K562 (cell line): ENCODE data around the gene CEBPA. TPM values are rescaled to one million over a fixed set of nuclear protein-coding genes. Genes with fewer than 3 reads are reported as not detected.

ENCODE experiments used
- ATAC-seq: fragments of 200-7000 bp; cut with Tn5 transposase; 3 replicates; pipeline ENCODE4 v1.9.1; 2020; ENCODE audit warnings: moderate library complexity
- BruUV-seq: library from RNA; stranded (reverse); fragments of 400-500 nt; replicated peaks from 2 replicates; lab custom pipeline; 2021; lab: Mats Ljungman, UMichigan
- CTCF ChIA-PET: fragments of 300-600 bp; formaldehyde crosslinking; extraction: SDS; loops from one replicate; lab custom pipeline; 2021; ENCODE audit warnings: low intra/inter-chr PET ratio; lab: Yijun Ruan, JAX
- POLR2A ChIA-PET: fragments of 300-600, 350-650 bp; sonication (Branson Sonifier 250); formaldehyde crosslinking; extraction: SDS; loops from one replicate; lab custom pipeline; 2021; ENCODE audit warnings: antibody characterized with exemption, inconsistent platforms; lab: Yijun Ruan, JAX
- DNase-seq, 4 experiments: peaks; one replicate each; pipeline versions ENCODE4 v3.0.0 to v3.0.0-alpha.2; 2011 to 2018; ENCODE audit warnings: low spot score in 3 of 4, mixed read lengths in 3 of 4; ENCODE audit errors: extremely low read depth in 1 of 4
- FAIRE-seq: peaks from 2 replicates; lab custom pipeline; 2011; peaks lifted over from hg19 to GRCh38; lab: Jason Lieb, UNC
- H2AFZ ChIP-seq: 2 replicates; pipeline ENCODE4 v1.6.0; 2011; ENCODE audit warnings: low read depth, low read length, control low read depth, inconsistent platforms
- H3K27ac ChIP-seq: fragments of 200-600 bp; 3 replicates; pipeline ENCODE4 v1.8.0; 2011; ENCODE audit warnings: low read depth, mild to moderate bottlenecking, control low read depth, inconsistent platforms, low read length, moderate library complexity, mixed read lengths; ENCODE audit errors: extremely low read depth
- H3K27me3 ChIP-seq, 2 experiments: fragments of 300-600 bp in 1 of 2; 2 replicates in 1 of 2; 3 replicates in 1 of 2; pipeline versions ENCODE4 v1.6.0 to v1.8.0; 2011; ENCODE audit warnings: inconsistent platforms in 2 of 2, low read length in 2 of 2, mild to moderate bottlenecking in 1 of 2, mixed read lengths in 1 of 2, moderate library complexity in 1 of 2; ENCODE audit not compliant: control insufficient read depth in 2 of 2, insufficient read depth in 2 of 2
- H3K36me3 ChIP-seq: fragments of 300-600 bp; 3 replicates; pipeline ENCODE4 v1.8.0; 2011; ENCODE audit warnings: mild to moderate bottlenecking, low read length, inconsistent platforms; ENCODE audit not compliant: control insufficient read depth, insufficient read depth
- H3K4me1 ChIP-seq, 2 experiments: fragments of 200-600 bp in 1 of 2; replicated peaks in 1 of 2; 2 replicates in 1 of 2; 3 replicates in 1 of 2; pipeline versions ENCODE4 v1.5.1 to v1.8.0; 2011; ENCODE audit warnings: inconsistent platforms in 2 of 2, low read length in 2 of 2, mild to moderate bottlenecking in 1 of 2, mixed read lengths in 1 of 2, moderate library complexity in 1 of 2; ENCODE audit not compliant: control insufficient read depth in 2 of 2, insufficient read depth in 2 of 2
- H3K4me2 ChIP-seq: 2 replicates; pipeline ENCODE4 v1.6.1; 2011; ENCODE audit warnings: low read length, control low read depth, inconsistent platforms, mixed read lengths; ENCODE audit not compliant: insufficient read depth
- H3K4me3 ChIP-seq: fragments of 200-600 bp; sonication (generic), shearing (Covaris generic); 2 replicates; pipeline ENCODE4 v1.5.1; 2016; ENCODE audit warnings: control low read depth, inconsistent platforms
- H3K79me2 ChIP-seq: fragments of 200-600 bp; 3 replicates; pipeline ENCODE4 v1.8.0; 2011; ENCODE audit warnings: low read length, inconsistent platforms; ENCODE audit not compliant: control insufficient read depth, insufficient read depth
- H3K9ac ChIP-seq, 2 experiments: 2 replicates each; pipeline versions ENCODE4 v1.6.0 to v1.6.1; 2011; ENCODE audit warnings: low read depth in 2 of 2, low read length in 2 of 2, control low read depth in 1 of 2, inconsistent platforms in 1 of 2, mild to moderate bottlenecking in 1 of 2, mixed read lengths in 1 of 2; ENCODE audit not compliant: insufficient read depth in 1 of 2
- H3K9me1 ChIP-seq: one replicate; pipeline ENCODE4 v1.6.0; 2011; ENCODE audit warnings: inconsistent platforms, mild to moderate bottlenecking, low read length, moderate library complexity; ENCODE audit not compliant: control insufficient read depth, insufficient read depth
- H3K9me3 ChIP-seq: replicated peaks from 2 replicates; pipeline ENCODE4 v1.5.1; 2011; ENCODE audit warnings: low read depth, low read length, inconsistent platforms; ENCODE audit not compliant: control insufficient read depth, insufficient read depth
- H4K20me1 ChIP-seq: replicated peaks from 2 replicates; pipeline ENCODE4 v1.6.1; 2011; ENCODE audit warnings: low read length, inconsistent platforms, mixed read lengths; ENCODE audit not compliant: control insufficient read depth, insufficient read depth
- BCOR ChIP-seq: fragments of 450-650 bp; IDR thresholded peaks from 2 replicates; pipeline ENCODE4 v1.6.1; 2016
- BDP1 ChIP-seq: IDR thresholded peaks from 3 replicates; pipeline ENCODE4 v1.6.1; 2011; ENCODE audit not compliant: insufficient read length, insufficient read depth
- BRF1 ChIP-seq: IDR thresholded peaks from 3 replicates; pipeline ENCODE4 v1.6.1; 2011; ENCODE audit warnings: borderline replicate concordance, mild to moderate bottlenecking; ENCODE audit not compliant: insufficient read length; ENCODE audit errors: extremely low read depth
- CXXC5 ChIP-seq: fragments of 250-450 bp; sonication (Bioruptor Pico); IDR thresholded peaks from 2 replicates; pipeline ENCODE4 v1.8.0; 2022; ENCODE audit warnings: inconsistent platforms, mild to moderate bottlenecking, moderate library complexity
- ETS2 ChIP-seq: IDR thresholded peaks from 2 replicates; pipeline ENCODE4 v1.6.1; 2016; ENCODE audit warnings: borderline replicate concordance, missing genetic modification characterization, mild to moderate bottlenecking, moderate library complexity, missing compliant biosample characterization; ENCODE audit not compliant: poor library complexity, severe bottlenecking
- HNRNPLL ChIP-seq: fragments of 200-400 bp; formaldehyde crosslinking; IDR thresholded peaks from 2 replicates; pipeline ENCODE4 v1.6.1; 2017; ENCODE audit warnings: low read length, low read depth, mild to moderate bottlenecking; ENCODE audit not compliant: poor library complexity, severe bottlenecking
- NFATC3 ChIP-seq: fragments of 450-650 bp; IDR thresholded peaks from 2 replicates; pipeline ENCODE4 v1.6.1; 2017; ENCODE audit warnings: mild to moderate bottlenecking
- WGBS: fragments of 100-300 bp; shearing (Covaris generic); methylation state at CpG from one replicate; pipeline ENCODE4 v1.1.6; 2016; ENCODE audit warnings: low coverage, mixed read lengths; ENCODE audit not compliant: insufficient coverage; ENCODE audit errors: missing lambda C conversion rate; 5-methylcytosine and 5-hydroxymethylcytosine counted together
- in situ Hi-C: fragments of 300-500 bp; cut with MboI; formaldehyde crosslinking; loops from 4 replicates; pipeline ENCODE4 v1.15.0; 2018; ENCODE audit warnings: inconsistent platforms, mixed read lengths
- intact Hi-C: fragments of 100-400 bp; cut with micrococcal nuclease; formaldehyde crosslinking; loops from 2 replicates; pipeline ENCODE4 v1.14.2; 2022
- polyA plus RNA-seq, 8 experiments: library from polyadenylated mRNA; depleted of rRNA in 4 of 8; stranded (reverse) in 5 of 8; unstranded in 3 of 8; fragments of >200 nt; fragmentation: Nextera tagmentation in 2 of 8; fragmentation: Illumina TruSeq in 1 of 8; extraction: Ambion mirVana in 2 of 8; extraction: Trizol in 1 of 8; gene quantifications; 2 replicates each; pipeline versions ENCODE4 v1.2.1 to v1.2.3, GENCODE V29; 2011 to 2014; ENCODE audit warnings: inconsistent platforms in 1 of 8, missing spikeins in 1 of 8
- total RNA-seq, 7 experiments: library from RNA; depleted of rRNA in 6 of 7; stranded (reverse); fragments of >200 nt in 6 of 7; fragmentation: Illumina TruSeq in 2 of 7; extraction: Trizol in 2 of 7; gene quantifications; 2 replicates each; pipeline versions ENCODE4 v1.2.1 to v1.2.3, GENCODE V29; 2011 to 2021; ENCODE audit warnings: low replicate concordance in 1 of 7
- TF ChIP-seq, protein P1 (sequence below): fragments of 450-650 bp; IDR thresholded peaks from 2 replicates; pipeline ENCODE4 v1.6.1; 2016; ENCODE audit warnings: mild to moderate bottlenecking, moderate library complexity
- TF ChIP-seq, protein P2 (sequence below): fragments of 450-650 bp; formaldehyde crosslinking; IDR thresholded peaks from 2 replicates; pipeline ENCODE4 v1.4.0; 2020; ENCODE audit warnings: mild to moderate bottlenecking

Gene CEBPA
- total and polyA plus RNA-seq, 9 of the 15 experiments (the other 6 are each of a cell fraction or from before 2014, with no cell fraction given), result 0.03 to 0.59 (median 0.15) TPM; not detected in 2

DNA sequence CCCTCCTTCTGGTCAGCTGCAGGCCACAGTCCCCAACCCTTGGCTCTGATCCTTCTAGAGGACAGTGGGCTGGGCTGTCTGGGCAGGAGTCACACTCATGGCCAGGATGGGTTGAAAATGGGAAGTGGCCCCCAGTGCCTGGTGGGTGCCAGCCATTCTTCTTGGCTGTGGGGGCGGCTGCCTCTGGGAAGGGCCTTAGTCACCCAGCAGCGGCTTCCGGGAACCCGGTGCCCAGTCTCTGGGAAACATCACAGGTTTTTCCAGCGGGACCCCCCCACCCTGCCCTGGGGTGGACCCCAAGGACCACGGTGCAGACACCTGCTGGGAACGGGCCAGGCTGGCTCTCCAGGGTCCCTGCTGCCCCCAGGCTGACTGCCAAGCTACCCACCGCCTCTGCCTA, 49.4 kb downstream of the CEBPA start:
- ChIA-PET POLR2A (interaction anchor here (0.6 to 0.8 kb wide), 2 partner anchors 10 to 120 kb away, joined by 3 read pairs; partner anchors contain the start of gene CEBPG), CTCF (interaction anchor here (0.9 kb wide), 1 partner anchor 31 kb away, joined by 3 read pairs; no protein-coding TSS in a partner anchor)
- H3K79me2 ChIP-seq, result no peaks in the 10 kb centered on the region
- H3K27ac ChIP-seq, result no peak overlapping the region
- FAIRE-seq (no peak), ATAC-seq (no peak), DNase-seq (no peak)
- BruUV-seq, result no TSS peak
- no peaks in the 10 kb centered on the region for H3K36me3 ChIP-seq
- no peak overlapping the region for H3K4me3 ChIP-seq
- H3K27me3 ChIP-seq, result peaks cover 2 to 36% of the 10 kb centered on the region in 2 experiments; a peak in 2 of 5 replicates
- intact Hi-C loops, result no loop called here
- no peaks in the 10 kb centered on the region for H4K20me1 ChIP-seq
- no peak overlapping the region for H3K4me2 ChIP-seq
- peaks cover 3% of the 10 kb centered on the region; the same call in 1 of the 2 replicates for H3K9me3 ChIP-seq
- no peak overlapping the region for H3K9ac ChIP-seq
- H3K9me1 ChIP-seq, result no peaks in the 10 kb centered on the region
- WGBS, result 0% methylated on average over 5 of the region's 8 CpGs
- no peak overlapping the region for H2AFZ ChIP-seq
- H3K4me1 ChIP-seq, result peaks cover 0 to 19% of the 10 kb centered on the region in 2 experiments; a peak in 2 of 5 replicates
- in situ Hi-C loops, result no loop called here
- TF ChIP-seq, protein P1, sequence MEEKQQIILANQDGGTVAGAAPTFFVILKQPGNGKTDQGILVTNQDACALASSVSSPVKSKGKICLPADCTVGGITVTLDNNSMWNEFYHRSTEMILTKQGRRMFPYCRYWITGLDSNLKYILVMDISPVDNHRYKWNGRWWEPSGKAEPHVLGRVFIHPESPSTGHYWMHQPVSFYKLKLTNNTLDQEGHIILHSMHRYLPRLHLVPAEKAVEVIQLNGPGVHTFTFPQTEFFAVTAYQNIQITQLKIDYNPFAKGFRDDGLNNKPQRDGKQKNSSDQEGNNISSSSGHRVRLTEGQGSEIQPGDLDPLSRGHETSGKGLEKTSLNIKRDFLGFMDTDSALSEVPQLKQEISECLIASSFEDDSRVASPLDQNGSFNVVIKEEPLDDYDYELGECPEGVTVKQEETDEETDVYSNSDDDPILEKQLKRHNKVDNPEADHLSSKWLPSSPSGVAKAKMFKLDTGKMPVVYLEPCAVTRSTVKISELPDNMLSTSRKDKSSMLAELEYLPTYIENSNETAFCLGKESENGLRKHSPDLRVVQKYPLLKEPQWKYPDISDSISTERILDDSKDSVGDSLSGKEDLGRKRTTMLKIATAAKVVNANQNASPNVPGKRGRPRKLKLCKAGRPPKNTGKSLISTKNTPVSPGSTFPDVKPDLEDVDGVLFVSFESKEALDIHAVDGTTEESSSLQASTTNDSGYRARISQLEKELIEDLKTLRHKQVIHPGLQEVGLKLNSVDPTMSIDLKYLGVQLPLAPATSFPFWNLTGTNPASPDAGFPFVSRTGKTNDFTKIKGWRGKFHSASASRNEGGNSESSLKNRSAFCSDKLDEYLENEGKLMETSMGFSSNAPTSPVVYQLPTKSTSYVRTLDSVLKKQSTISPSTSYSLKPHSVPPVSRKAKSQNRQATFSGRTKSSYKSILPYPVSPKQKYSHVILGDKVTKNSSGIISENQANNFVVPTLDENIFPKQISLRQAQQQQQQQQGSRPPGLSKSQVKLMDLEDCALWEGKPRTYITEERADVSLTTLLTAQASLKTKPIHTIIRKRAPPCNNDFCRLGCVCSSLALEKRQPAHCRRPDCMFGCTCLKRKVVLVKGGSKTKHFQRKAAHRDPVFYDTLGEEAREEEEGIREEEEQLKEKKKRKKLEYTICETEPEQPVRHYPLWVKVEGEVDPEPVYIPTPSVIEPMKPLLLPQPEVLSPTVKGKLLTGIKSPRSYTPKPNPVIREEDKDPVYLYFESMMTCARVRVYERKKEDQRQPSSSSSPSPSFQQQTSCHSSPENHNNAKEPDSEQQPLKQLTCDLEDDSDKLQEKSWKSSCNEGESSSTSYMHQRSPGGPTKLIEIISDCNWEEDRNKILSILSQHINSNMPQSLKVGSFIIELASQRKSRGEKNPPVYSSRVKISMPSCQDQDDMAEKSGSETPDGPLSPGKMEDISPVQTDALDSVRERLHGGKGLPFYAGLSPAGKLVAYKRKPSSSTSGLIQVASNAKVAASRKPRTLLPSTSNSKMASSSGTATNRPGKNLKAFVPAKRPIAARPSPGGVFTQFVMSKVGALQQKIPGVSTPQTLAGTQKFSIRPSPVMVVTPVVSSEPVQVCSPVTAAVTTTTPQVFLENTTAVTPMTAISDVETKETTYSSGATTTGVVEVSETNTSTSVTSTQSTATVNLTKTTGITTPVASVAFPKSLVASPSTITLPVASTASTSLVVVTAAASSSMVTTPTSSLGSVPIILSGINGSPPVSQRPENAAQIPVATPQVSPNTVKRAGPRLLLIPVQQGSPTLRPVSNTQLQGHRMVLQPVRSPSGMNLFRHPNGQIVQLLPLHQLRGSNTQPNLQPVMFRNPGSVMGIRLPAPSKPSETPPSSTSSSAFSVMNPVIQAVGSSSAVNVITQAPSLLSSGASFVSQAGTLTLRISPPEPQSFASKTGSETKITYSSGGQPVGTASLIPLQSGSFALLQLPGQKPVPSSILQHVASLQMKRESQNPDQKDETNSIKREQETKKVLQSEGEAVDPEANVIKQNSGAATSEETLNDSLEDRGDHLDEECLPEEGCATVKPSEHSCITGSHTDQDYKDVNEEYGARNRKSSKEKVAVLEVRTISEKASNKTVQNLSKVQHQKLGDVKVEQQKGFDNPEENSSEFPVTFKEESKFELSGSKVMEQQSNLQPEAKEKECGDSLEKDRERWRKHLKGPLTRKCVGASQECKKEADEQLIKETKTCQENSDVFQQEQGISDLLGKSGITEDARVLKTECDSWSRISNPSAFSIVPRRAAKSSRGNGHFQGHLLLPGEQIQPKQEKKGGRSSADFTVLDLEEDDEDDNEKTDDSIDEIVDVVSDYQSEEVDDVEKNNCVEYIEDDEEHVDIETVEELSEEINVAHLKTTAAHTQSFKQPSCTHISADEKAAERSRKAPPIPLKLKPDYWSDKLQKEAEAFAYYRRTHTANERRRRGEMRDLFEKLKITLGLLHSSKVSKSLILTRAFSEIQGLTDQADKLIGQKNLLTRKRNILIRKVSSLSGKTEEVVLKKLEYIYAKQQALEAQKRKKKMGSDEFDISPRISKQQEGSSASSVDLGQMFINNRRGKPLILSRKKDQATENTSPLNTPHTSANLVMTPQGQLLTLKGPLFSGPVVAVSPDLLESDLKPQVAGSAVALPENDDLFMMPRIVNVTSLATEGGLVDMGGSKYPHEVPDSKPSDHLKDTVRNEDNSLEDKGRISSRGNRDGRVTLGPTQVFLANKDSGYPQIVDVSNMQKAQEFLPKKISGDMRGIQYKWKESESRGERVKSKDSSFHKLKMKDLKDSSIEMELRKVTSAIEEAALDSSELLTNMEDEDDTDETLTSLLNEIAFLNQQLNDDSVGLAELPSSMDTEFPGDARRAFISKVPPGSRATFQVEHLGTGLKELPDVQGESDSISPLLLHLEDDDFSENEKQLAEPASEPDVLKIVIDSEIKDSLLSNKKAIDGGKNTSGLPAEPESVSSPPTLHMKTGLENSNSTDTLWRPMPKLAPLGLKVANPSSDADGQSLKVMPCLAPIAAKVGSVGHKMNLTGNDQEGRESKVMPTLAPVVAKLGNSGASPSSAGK, result no peak
- TF ChIP-seq CXXC5, result no peak
- no peak for TF ChIP-seq NFATC3
- TF ChIP-seq BCOR, result no peak
- TF ChIP-seq, protein P2, sequence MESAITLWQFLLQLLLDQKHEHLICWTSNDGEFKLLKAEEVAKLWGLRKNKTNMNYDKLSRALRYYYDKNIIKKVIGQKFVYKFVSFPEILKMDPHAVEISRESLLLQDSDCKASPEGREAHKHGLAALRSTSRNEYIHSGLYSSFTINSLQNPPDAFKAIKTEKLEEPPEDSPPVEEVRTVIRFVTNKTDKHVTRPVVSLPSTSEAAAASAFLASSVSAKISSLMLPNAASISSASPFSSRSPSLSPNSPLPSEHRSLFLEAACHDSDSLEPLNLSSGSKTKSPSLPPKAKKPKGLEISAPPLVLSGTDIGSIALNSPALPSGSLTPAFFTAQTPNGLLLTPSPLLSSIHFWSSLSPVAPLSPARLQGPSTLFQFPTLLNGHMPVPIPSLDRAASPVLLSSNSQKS (CRISPR knock-in tag), result no peak
- no peak for TF ChIP-seq BRF1
- TF ChIP-seq HNRNPLL, result no peak
- TF ChIP-seq ETS2 (tag), result no peak
- no peak for TF ChIP-seq BDP1
